Prostate gland (tissue), 2 donors: Measurements from ENCODE around the gene MED27.

Experiments
- POLR2A ChIP-seq: fragments of 450-650 bp; IDR thresholded peaks from one replicate; pipeline ENCODE4 v1.6.1; 2016; ENCODE audit warnings: antibody characterized with exemption, mild to moderate bottlenecking
- POLR2AphosphoS5 ChIP-seq: sonication (generic); formaldehyde crosslinking; IDR thresholded peaks from one replicate; pipeline ENCODE4 v1.6.1; 2017; ENCODE audit warnings: antibody characterized with exemption
- TF ChIP-seq, protein P1 (sequence below), 4 experiments: fragments of 200-600 bp in 2 of 4; fragments of 450-650 bp in 2 of 4; sonication (generic) in 2 of 4; IDR thresholded peaks; 1 replicate in 3 of 4; 2 replicates in 1 of 4; pipeline ENCODE4 v1.5.1; 2016 to 2019; ENCODE audit warnings: antibody characterized with exemption in 4 of 4, mild to moderate bottlenecking in 2 of 4, moderate library complexity in 2 of 4

DNA sequence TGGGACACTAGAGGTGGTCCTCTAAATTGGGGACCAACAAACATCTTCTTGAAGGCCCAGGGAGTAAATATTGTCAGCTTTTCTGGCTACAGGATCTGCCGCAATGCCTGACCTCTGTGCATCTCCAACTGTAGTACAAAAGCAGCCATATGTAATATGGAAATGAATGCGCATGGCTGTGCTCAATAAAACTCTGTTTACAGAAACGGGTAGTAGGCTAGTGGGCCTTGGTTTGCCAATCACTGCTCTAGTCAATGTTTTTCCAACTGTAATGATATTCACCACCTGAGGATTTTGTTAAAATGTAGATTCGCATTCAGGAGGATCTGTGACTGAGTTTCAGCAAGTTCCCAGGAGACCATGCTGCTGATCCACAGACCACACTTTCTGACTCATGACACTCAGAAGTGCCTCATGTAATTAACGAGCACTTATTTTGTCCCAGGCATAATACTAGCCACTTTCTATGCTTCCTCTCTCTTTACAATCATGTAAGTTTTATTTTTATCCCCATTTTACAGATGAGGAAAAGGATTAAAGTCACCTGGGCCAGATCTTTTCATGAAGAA, 96.9 kb downstream of the MED27 start:
- TF ChIP-seq, protein P1, sequence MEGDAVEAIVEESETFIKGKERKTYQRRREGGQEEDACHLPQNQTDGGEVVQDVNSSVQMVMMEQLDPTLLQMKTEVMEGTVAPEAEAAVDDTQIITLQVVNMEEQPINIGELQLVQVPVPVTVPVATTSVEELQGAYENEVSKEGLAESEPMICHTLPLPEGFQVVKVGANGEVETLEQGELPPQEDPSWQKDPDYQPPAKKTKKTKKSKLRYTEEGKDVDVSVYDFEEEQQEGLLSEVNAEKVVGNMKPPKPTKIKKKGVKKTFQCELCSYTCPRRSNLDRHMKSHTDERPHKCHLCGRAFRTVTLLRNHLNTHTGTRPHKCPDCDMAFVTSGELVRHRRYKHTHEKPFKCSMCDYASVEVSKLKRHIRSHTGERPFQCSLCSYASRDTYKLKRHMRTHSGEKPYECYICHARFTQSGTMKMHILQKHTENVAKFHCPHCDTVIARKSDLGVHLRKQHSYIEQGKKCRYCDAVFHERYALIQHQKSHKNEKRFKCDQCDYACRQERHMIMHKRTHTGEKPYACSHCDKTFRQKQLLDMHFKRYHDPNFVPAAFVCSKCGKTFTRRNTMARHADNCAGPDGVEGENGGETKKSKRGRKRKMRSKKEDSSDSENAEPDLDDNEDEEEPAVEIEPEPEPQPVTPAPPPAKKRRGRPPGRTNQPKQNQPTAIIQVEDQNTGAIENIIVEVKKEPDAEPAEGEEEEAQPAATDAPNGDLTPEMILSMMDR (IDR thresholded peaks at IDR 0.05): no peak
- TF ChIP-seq POLR2AphosphoS5 (no peak), POLR2A (no peak)
